Measurements from ENCODE around the gene KCNH4.

The KCNH4 gene

DNA sequence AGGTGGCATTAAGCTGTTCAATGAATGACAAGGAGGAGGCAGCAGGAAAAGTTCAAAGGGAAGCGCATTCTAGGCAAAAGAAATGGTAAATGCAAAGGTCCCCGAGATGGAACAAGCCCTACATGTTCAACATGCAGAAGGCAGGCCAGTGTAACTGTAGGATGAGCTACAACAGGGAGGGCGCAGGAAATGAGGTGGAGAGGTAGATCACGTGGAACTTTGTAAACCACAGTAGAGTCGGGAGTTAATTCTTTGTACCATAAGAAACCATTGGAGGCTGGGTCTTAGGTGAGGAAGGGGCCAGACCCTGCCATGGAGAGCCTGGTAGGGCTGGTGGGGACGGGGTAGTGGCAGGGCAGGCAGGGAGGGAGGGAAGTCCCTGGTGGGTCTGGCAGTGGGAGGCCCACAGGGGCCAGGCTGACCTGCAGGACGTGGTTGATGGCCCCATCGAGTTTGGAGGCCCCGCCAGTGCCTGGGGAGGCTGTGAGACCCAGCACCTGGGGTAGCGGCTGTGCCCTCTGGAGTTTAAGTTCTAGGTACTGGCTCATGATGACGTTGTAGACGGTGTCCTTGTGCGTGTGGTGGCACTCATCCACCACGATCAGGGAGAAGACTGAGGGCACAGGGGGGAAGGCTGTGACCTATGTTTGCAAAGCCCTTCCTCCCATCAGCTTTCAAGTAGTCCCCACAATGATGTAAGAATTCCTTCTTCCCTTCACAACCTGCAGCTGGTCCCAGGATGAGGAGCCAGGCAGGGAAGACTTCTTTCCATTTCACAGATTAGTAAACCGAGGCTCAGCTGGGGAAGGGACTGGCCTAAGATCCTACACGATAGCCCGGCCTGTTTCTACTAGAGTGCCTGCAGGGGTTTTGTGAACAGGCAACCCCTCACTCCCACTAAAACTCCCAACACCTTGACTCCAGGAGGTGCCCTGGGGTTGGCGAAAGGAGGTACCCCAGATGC lies 70.4 kb downstream of the KCNH4 start:
- Histone ChIP-seq H3K4me1 (ENCODE audit: control insufficient read depth, insufficient read depth, low read length) (no peaks in the 10 kb centered on the region), H3K27ac (ENCODE audit: insufficient read depth, low read depth, low read length, poor library complexity, severe bottlenecking) (no peak overlapping the region), H3K27me3 (ENCODE audit: control insufficient read depth, insufficient read depth, low read length, poor library complexity, severe bottlenecking) (peaks cover 12% of the 10 kb centered on the region), H3K9me3 (ENCODE audit: control insufficient read depth, low read length) (no peaks in the 10 kb centered on the region), H3K36me3 (ENCODE audit: control insufficient read depth, insufficient read depth, low read length) (no peaks in the 10 kb centered on the region), H3K4me3 (ENCODE audit: insufficient read depth, low read depth, low read length) (no peak overlapping the region)
- WGBS, 2 experiments: 92 to 93% methylated on average over 18 of the region's 18 CpGs

DNA sequence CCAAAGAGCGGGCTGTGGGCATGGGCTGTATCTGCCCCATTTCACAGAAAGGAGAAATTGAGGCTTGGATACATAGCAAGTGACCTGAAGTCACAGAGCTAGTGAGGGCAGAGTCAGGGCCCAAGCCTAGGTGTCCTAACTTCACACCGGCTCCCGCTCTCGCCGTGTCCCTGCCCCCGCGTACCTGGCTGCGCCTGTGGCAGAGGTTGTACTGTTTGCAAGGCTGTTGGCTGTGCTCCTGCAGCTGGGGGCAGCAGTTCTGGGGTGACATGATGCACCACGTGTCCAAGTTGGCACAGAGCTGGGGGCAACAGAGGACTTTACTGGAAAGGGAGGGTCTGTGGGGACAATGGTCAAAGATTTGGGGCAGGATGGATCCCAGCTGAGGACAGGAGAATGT lies 71.9 kb downstream of the KCNH4 start:
- Histone ChIP-seq H3K4me1 (ENCODE audit: control insufficient read depth, insufficient read depth, low read length) (no peaks in the 10 kb centered on the region), H3K9me3 (ENCODE audit: control insufficient read depth, low read length) (no peaks in the 10 kb centered on the region), H3K27ac (ENCODE audit: insufficient read depth, low read depth, low read length, poor library complexity, severe bottlenecking) (no peak overlapping the region), H3K4me3 (ENCODE audit: insufficient read depth, low read depth, low read length) (no peak overlapping the region), H3K36me3 (ENCODE audit: control insufficient read depth, insufficient read depth, low read length) (no peaks in the 10 kb centered on the region), H3K27me3 (ENCODE audit: control insufficient read depth, insufficient read depth, low read length, poor library complexity, severe bottlenecking) (peaks cover 12% of the 10 kb centered on the region)
- 95 to 97% methylated on average over 9 of the region's 9 CpGs for WGBS, 2 experiments

DNA sequence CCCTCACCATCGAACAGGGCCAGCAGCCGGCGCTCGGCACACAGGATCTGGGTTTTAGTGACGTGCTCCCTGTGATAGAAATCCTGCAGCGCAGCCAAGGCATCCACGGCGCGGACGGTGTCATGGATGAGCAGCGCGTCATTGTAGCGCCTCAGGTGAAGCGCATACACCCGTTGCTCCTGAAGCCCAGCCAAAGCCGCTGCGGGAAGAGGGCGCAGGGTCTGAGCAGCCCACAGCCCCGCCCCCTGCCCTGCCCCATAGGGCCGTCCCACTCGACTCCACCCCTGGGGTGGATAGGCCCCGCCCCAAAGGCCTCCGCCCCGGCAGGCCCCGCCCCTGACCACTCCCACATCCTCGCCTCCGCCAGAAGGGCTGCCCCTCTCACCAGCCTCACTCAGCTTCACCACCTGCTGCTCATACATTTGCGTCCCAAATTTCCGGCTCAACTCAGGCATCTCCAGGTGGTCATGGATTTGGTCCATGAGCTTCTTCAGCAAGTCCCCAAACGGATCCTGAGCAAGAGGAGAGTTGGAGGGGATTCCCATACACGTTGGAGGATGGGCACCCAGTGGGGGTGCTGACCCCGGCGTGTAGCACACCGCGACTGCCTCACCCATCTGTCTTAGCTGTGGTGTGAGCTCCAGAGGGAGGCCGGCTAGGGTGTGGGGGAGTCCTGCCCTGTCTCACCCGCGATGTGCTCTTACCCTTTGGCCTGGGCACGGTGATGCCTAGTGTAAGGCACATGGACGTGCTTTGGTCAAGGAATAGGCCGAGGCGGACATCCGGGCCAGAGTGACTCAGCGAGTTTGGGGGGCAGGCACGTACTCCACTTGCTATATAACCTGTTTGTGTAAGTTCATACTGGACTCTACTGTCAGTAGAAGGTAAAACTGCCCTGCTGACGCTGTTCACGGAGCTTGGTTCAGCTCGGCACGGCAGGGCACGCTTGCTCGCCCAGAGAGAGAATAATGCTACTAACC lies 73.1 kb downstream of the KCNH4 start:
- WGBS, 2 experiments: 29% methylated on average over 51 of the region's 51 CpGs
- H3K9me3 ChIP-seq (ENCODE audit: control insufficient read depth, low read length): no peaks in the 10 kb centered on the region
- no peaks in the 10 kb centered on the region for H3K4me1 ChIP-seq (ENCODE audit: control insufficient read depth, insufficient read depth, low read length)
- H3K27me3 ChIP-seq (ENCODE audit: control insufficient read depth, insufficient read depth, low read length, poor library complexity, severe bottlenecking): peaks cover 12% of the 10 kb centered on the region
- H3K36me3 ChIP-seq (ENCODE audit: control insufficient read depth, insufficient read depth, low read length): no peaks in the 10 kb centered on the region
- H3K4me3 ChIP-seq (ENCODE audit: insufficient read depth, low read depth, low read length): peak overlapping the region; percentile 19
- H3K27ac ChIP-seq (ENCODE audit: insufficient read depth, low read depth, low read length, poor library complexity, severe bottlenecking): no peak overlapping the region

DNA sequence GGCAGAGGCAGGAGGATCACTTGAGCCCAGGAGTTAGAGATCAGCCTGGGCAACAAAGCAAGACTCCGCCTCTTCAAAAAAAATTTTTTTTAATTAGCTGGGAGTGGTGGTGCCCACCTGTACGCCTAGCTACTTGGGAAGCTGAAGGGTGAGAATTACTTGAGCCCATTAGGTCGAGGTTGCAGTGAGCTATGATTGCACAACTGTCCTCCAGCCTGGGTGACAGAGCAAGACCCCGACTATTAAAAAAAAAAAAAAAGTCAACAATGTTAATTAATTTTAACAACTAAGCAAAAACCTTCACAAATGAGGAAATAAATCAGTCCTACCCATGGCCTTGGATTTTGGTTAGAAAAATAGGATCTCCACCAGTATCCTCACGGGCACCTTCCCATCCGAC lies 73.8 kb downstream of the KCNH4 start:
- H3K4me1 ChIP-seq (ENCODE audit: control insufficient read depth, insufficient read depth, low read length): no peaks in the 10 kb centered on the region
- peak overlapping the region; percentile 19 for H3K4me3 ChIP-seq (ENCODE audit: insufficient read depth, low read depth, low read length)
- H3K27ac ChIP-seq (ENCODE audit: insufficient read depth, low read depth, low read length, poor library complexity, severe bottlenecking): no peak overlapping the region
- 56 to 57% methylated on average over 6 of the region's 6 CpGs for WGBS, 2 experiments
- no peaks in the 10 kb centered on the region for H3K36me3 ChIP-seq (ENCODE audit: control insufficient read depth, insufficient read depth, low read length)
- H3K27me3 ChIP-seq (ENCODE audit: control insufficient read depth, insufficient read depth, low read length, poor library complexity, severe bottlenecking): peaks cover 12% of the 10 kb centered on the region
- H3K9me3 ChIP-seq (ENCODE audit: control insufficient read depth, low read length): no peaks in the 10 kb centered on the region

Data from ectodermal cell (in vitro differentiated cells).